ENCODE results near the gene PCED1A.
A peak's percentile ranks its signal among the peaks of the same experiment; 100 is the strongest.

The PCED1A gene

DNA sequence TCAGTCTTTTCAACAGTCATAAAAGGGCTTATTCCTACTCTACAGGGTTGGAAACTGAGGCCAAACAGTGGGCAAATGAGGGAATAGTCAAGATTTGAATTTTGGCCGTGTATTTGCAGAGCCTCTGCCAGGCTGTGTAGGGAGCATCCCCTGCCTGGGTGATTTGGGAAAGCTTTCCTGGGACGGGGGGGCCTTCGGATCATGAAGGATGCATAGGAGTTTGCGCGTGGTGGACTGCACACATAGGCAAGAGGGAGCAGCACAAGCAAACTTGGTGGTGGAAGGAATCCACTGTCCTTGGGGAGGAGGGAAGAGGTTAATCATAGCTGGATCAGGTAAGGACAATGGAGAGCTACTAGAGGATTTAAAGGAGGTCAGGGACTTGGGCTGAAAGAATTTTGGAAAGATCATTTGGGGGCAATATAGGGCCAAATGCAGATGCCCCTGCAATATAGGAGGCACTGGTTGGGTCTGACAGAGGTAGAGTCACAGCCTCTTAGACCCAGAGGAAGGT, 35.3 kb upstream of the PCED1A start:
- Histone ChIP-seq H3K9me2 (replicated peaks; ENCODE audit: low read depth, low read length) (no peaks in the 10 kb centered on the region), H3F3A (ENCODE audit: low read depth) (no peaks in the 10 kb centered on the region), H4K20me1 (ENCODE audit: insufficient read depth, low read length, poor library complexity, severe bottlenecking) (peaks cover 56% of the 10 kb centered on the region), H3K36me3 (ENCODE audit: insufficient read depth, low read length) (no peaks in the 10 kb centered on the region), H3K4me2 (ENCODE audit: low read depth, low read length, poor library complexity, severe bottlenecking) (peak overlapping the region; percentile 82), H3K9me3 (ENCODE audit: insufficient read depth, low read depth, low read length) (no peaks in the 10 kb centered on the region), H3K4me3 (ENCODE audit: low read length, poor library complexity, severe bottlenecking) (peak overlapping the region; percentile 88), H2AFZ (ENCODE audit: low read length) (no peak overlapping the region), H3K27me3 (ENCODE audit: insufficient read depth, low read length, poor library complexity, severe bottlenecking) (no peaks in the 10 kb centered on the region), H3K79me2 (ENCODE audit: insufficient read depth, low read length) (peaks cover 71% of the 10 kb centered on the region), H3K4me1 (ENCODE audit: insufficient read depth, low read length, poor library complexity, severe bottlenecking) (peaks cover 55% of the 10 kb centered on the region), H3K9ac (ENCODE audit: low read depth, low read length, poor library complexity, severe bottlenecking) (peak overlapping the region; percentile 92)
- TF ChIP-seq, protein P1, sequence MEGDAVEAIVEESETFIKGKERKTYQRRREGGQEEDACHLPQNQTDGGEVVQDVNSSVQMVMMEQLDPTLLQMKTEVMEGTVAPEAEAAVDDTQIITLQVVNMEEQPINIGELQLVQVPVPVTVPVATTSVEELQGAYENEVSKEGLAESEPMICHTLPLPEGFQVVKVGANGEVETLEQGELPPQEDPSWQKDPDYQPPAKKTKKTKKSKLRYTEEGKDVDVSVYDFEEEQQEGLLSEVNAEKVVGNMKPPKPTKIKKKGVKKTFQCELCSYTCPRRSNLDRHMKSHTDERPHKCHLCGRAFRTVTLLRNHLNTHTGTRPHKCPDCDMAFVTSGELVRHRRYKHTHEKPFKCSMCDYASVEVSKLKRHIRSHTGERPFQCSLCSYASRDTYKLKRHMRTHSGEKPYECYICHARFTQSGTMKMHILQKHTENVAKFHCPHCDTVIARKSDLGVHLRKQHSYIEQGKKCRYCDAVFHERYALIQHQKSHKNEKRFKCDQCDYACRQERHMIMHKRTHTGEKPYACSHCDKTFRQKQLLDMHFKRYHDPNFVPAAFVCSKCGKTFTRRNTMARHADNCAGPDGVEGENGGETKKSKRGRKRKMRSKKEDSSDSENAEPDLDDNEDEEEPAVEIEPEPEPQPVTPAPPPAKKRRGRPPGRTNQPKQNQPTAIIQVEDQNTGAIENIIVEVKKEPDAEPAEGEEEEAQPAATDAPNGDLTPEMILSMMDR (conservative IDR thresholded peaks at IDR 0.05; ENCODE audit: low read length): no peak
- TF ChIP-seq EZH2phosphoT487 (IDR thresholded peaks at IDR 0.05; ENCODE audit: borderline replicate concordance): no peak

DNA sequence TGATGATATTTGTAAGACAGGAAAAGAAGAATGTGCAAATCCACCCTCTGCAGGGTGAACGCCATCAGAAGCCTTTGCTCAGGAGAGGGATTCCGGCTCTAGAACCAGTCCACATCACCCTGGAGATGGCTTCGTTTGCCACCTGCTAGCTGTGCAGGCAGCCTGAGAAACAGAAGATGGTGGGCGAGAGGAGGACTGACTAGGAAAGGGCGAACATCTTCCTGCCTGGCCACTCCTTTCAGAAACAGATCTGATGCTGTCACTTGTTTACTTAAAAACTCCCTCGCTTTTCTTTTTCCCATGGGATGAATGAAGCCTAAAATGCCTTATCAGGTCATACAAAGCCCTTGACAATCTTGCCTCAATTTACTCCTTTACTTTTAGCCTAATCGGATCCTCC, 34.0 kb upstream of the PCED1A start:
- H2AFZ ChIP-seq (ENCODE audit: low read length): no peak overlapping the region
- H3K79me2 ChIP-seq (ENCODE audit: insufficient read depth, low read length): peaks cover 58% of the 10 kb centered on the region
- no peak for TF ChIP-seq EZH2phosphoT487 (IDR thresholded peaks at IDR 0.05; ENCODE audit: borderline replicate concordance)
- TF ChIP-seq, protein P1 (conservative IDR thresholded peaks at IDR 0.05; ENCODE audit: low read length): no peak

DNA sequence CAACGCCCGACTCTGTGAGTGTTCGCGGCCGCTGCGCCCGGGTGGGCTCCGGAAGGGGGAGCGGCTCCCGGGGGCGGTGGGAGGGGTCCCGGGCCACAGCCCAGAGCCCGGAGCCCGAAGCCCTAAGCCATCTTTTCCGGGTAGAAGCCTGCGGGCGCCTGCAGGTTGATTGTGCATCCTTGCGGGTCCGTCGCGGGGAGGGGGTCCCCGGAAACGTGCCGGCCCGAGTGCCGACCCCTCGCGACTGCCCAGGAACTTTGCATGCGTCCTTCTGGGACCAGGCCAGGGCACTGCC, 33.2 kb upstream of the PCED1A start:
- H3K4me3 ChIP-seq (ENCODE audit: low read length, poor library complexity, severe bottlenecking): peak overlapping the region; percentile 88
- H4K20me1 ChIP-seq (ENCODE audit: insufficient read depth, low read length, poor library complexity, severe bottlenecking): peaks cover 35% of the 10 kb centered on the region
- H3K9me3 ChIP-seq (ENCODE audit: insufficient read depth, low read depth, low read length): no peaks in the 10 kb centered on the region
- no peaks in the 10 kb centered on the region for H3K27me3 ChIP-seq (ENCODE audit: insufficient read depth, low read length, poor library complexity, severe bottlenecking)
- H3K36me3 ChIP-seq (ENCODE audit: insufficient read depth, low read length): no peaks in the 10 kb centered on the region
- peak overlapping the region; percentile 92 for H3K9ac ChIP-seq (ENCODE audit: low read depth, low read length, poor library complexity, severe bottlenecking)
- H3K79me2 ChIP-seq (ENCODE audit: insufficient read depth, low read length): peaks cover 50% of the 10 kb centered on the region
- TF ChIP-seq, protein P1 (conservative IDR thresholded peaks at IDR 0.05; ENCODE audit: low read length): no peak
- no peak for TF ChIP-seq EZH2phosphoT487 (IDR thresholded peaks at IDR 0.05; ENCODE audit: borderline replicate concordance)
- peak overlapping the region; percentile 82 for H3K4me2 ChIP-seq (ENCODE audit: low read depth, low read length, poor library complexity, severe bottlenecking)
- H3F3A ChIP-seq (ENCODE audit: low read depth): no peaks in the 10 kb centered on the region; the same call in 1 of the 2 replicates
- peak overlapping the region; percentile 64 for H2AFZ ChIP-seq (ENCODE audit: low read length)
- no peaks in the 10 kb centered on the region for H3K9me2 ChIP-seq (replicated peaks; ENCODE audit: low read depth, low read length)
- peaks cover 49% of the 10 kb centered on the region for H3K4me1 ChIP-seq (ENCODE audit: insufficient read depth, low read length, poor library complexity, severe bottlenecking)

More for the DNA sequence above, 34.0 kb upstream of the PCED1A start:
- peak overlapping the region; percentile 82 for H3K4me2 ChIP-seq (ENCODE audit: low read depth, low read length, poor library complexity, severe bottlenecking)
- peak overlapping the region; percentile 92 for H3K9ac ChIP-seq (ENCODE audit: low read depth, low read length, poor library complexity, severe bottlenecking)
- H3K9me2 ChIP-seq (replicated peaks; ENCODE audit: low read depth, low read length): no peaks in the 10 kb centered on the region
- peak overlapping the region; percentile 88 for H3K4me3 ChIP-seq (ENCODE audit: low read length, poor library complexity, severe bottlenecking)
- peaks cover 43% of the 10 kb centered on the region for H4K20me1 ChIP-seq (ENCODE audit: insufficient read depth, low read length, poor library complexity, severe bottlenecking)
- H3F3A ChIP-seq (ENCODE audit: low read depth): no peaks in the 10 kb centered on the region
- H3K4me1 ChIP-seq (ENCODE audit: insufficient read depth, low read length, poor library complexity, severe bottlenecking): peaks cover 57% of the 10 kb centered on the region
- H3K36me3 ChIP-seq (ENCODE audit: insufficient read depth, low read length): no peaks in the 10 kb centered on the region
- H3K27me3 ChIP-seq (ENCODE audit: insufficient read depth, low read length, poor library complexity, severe bottlenecking): no peaks in the 10 kb centered on the region
- H3K9me3 ChIP-seq (ENCODE audit: insufficient read depth, low read depth, low read length): no peaks in the 10 kb centered on the region
